ENCODE measurements around the gene CFAP299. TPM values are rescaled to one million over a fixed set of nuclear protein-coding genes. Genes with fewer than 3 reads are reported as not detected.

Gene CFAP299
- total RNA-seq, 1 experiment from 2014 or later: not detected

GRCh38 chr4:80526697-80527096, 191.2 kb downstream of the CFAP299 start:
- Histone ChIP-seq H3K27ac (ENCODE audit: low read length) (no peak overlapping the region), H3K9ac (ENCODE audit: low read length) (no peak overlapping the region), H3K4me2 (ENCODE audit: low read depth, low read length, poor library complexity, severe bottlenecking) (no peak overlapping the region), H2AFZ (ENCODE audit: low read length) (no peak overlapping the region), H3K4me1 (ENCODE audit: low read length) (peaks cover 12% of the 10 kb centered on the region), H3K9me3 (ENCODE audit: low read length) (no peaks in the 10 kb centered on the region), H3K4me3 (ENCODE audit: low read length) (no peak overlapping the region), H3K36me3 (ENCODE audit: insufficient read depth, low read length) (no peaks in the 10 kb centered on the region), H3K27me3 (ENCODE audit: low read length) (no peaks in the 10 kb centered on the region), H3K79me2 (ENCODE audit: low read length) (no peaks in the 10 kb centered on the region), H4K20me1 (ENCODE audit: insufficient read depth, low read depth, low read length) (no peaks in the 10 kb centered on the region), H3K9me2 (replicated peaks; ENCODE audit: insufficient read depth, low read length) (no peaks in the 10 kb centered on the region)
- no peak for DNase-seq

GRCh38 chr4:80529026-80529425, 193.5 kb downstream of the CFAP299 start:
- Histone ChIP-seq H3K4me1 (ENCODE audit: low read length) (peaks cover 34% of the 10 kb centered on the region), H2AFZ (ENCODE audit: low read length) (no peak overlapping the region), H3K9me2 (replicated peaks; ENCODE audit: insufficient read depth, low read length) (no peaks in the 10 kb centered on the region), H3K36me3 (ENCODE audit: insufficient read depth, low read length) (no peaks in the 10 kb centered on the region), H3K9ac (ENCODE audit: low read length) (no peak overlapping the region), H3K27ac (ENCODE audit: low read length) (no peak overlapping the region), H3K4me3 (ENCODE audit: low read length) (no peak overlapping the region), H3K79me2 (ENCODE audit: low read length) (no peaks in the 10 kb centered on the region), H4K20me1 (ENCODE audit: insufficient read depth, low read depth, low read length) (no peaks in the 10 kb centered on the region), H3K9me3 (ENCODE audit: low read length) (no peaks in the 10 kb centered on the region), H3K27me3 (ENCODE audit: low read length) (no peaks in the 10 kb centered on the region), H3K4me2 (ENCODE audit: low read depth, low read length, poor library complexity, severe bottlenecking) (no peak overlapping the region)
- DNase-seq: no peak

- Histone ChIP-seq H4K20me1 (ENCODE audit: insufficient read depth, low read depth, low read length) (no peaks in the 10 kb centered on the region), H3K79me2 (ENCODE audit: low read length) (no peaks in the 10 kb centered on the region), H3K27me3 (ENCODE audit: low read length) (no peaks in the 10 kb centered on the region), H3K9ac (ENCODE audit: low read length) (no peak overlapping the region), H3K4me1 (ENCODE audit: low read length) (peaks cover 37% of the 10 kb centered on the region), H2AFZ (ENCODE audit: low read length) (no peak overlapping the region), H3K9me3 (ENCODE audit: low read length) (no peaks in the 10 kb centered on the region), H3K27ac (ENCODE audit: low read length) (peak overlapping the region; percentile 89), H3K9me2 (replicated peaks; ENCODE audit: insufficient read depth, low read length) (no peaks in the 10 kb centered on the region), H3K4me3 (ENCODE audit: low read length) (peak overlapping the region; percentile 18; the same call in 1 of the 2 replicates), H3K36me3 (ENCODE audit: insufficient read depth, low read length) (no peaks in the 10 kb centered on the region), H3K4me2 (ENCODE audit: low read depth, low read length, poor library complexity, severe bottlenecking) (peak overlapping the region; percentile 73)
- no peak for DNase-seq
Observed at GRCh38 chr4:80532674-80533333, 197.3 kb downstream of the CFAP299 start.

GRCh38 chr4:80535551-80535950, 200.0 kb downstream of the CFAP299 start:
- H4K20me1 ChIP-seq (ENCODE audit: insufficient read depth, low read depth, low read length): no peaks in the 10 kb centered on the region
- no peak overlapping the region for H3K27ac ChIP-seq (ENCODE audit: low read length)
- H2AFZ ChIP-seq (ENCODE audit: low read length): no peak overlapping the region
- no peak for DNase-seq
- no peak overlapping the region for H3K9ac ChIP-seq (ENCODE audit: low read length)
- no peaks in the 10 kb centered on the region for H3K79me2 ChIP-seq (ENCODE audit: low read length)
- H3K4me2 ChIP-seq (ENCODE audit: low read depth, low read length, poor library complexity, severe bottlenecking): no peak overlapping the region
- no peaks in the 10 kb centered on the region for H3K9me3 ChIP-seq (ENCODE audit: low read length)
- peaks cover 38% of the 10 kb centered on the region for H3K4me1 ChIP-seq (ENCODE audit: low read length)
- no peak overlapping the region for H3K4me3 ChIP-seq (ENCODE audit: low read length)
- no peaks in the 10 kb centered on the region for H3K9me2 ChIP-seq (replicated peaks; ENCODE audit: insufficient read depth, low read length)
- H3K36me3 ChIP-seq (ENCODE audit: insufficient read depth, low read length): no peaks in the 10 kb centered on the region
- no peaks in the 10 kb centered on the region for H3K27me3 ChIP-seq (ENCODE audit: low read length)

- no peak overlapping the region for H3K4me2 ChIP-seq (ENCODE audit: low read depth, low read length, poor library complexity, severe bottlenecking)
- no peaks in the 10 kb centered on the region for H3K36me3 ChIP-seq (ENCODE audit: insufficient read depth, low read length)
- H4K20me1 ChIP-seq (ENCODE audit: insufficient read depth, low read depth, low read length): no peaks in the 10 kb centered on the region
- no peak overlapping the region for H3K9ac ChIP-seq (ENCODE audit: low read length)
- H3K9me3 ChIP-seq (ENCODE audit: low read length): no peaks in the 10 kb centered on the region
- H3K27me3 ChIP-seq (ENCODE audit: low read length): no peaks in the 10 kb centered on the region
- H3K4me1 ChIP-seq (ENCODE audit: low read length): peaks cover 24% of the 10 kb centered on the region
- no peaks in the 10 kb centered on the region for H3K79me2 ChIP-seq (ENCODE audit: low read length)
- no peak for DNase-seq
- H3K27ac ChIP-seq (ENCODE audit: low read length): no peak overlapping the region
- no peaks in the 10 kb centered on the region for H3K9me2 ChIP-seq (replicated peaks; ENCODE audit: insufficient read depth, low read length)
- H2AFZ ChIP-seq (ENCODE audit: low read length): no peak overlapping the region
- H3K4me3 ChIP-seq (ENCODE audit: low read length): no peak overlapping the region
Observed at GRCh38 chr4:80538276-80538926, 202.9 kb downstream of the CFAP299 start.

- H3K9me2 ChIP-seq (replicated peaks; ENCODE audit: insufficient read depth, low read length): no peaks in the 10 kb centered on the region
- peaks cover 20% of the 10 kb centered on the region for H3K4me1 ChIP-seq (ENCODE audit: low read length)
- H3K27me3 ChIP-seq (ENCODE audit: low read length): no peaks in the 10 kb centered on the region
- H3K79me2 ChIP-seq (ENCODE audit: low read length): no peaks in the 10 kb centered on the region
- no peaks in the 10 kb centered on the region for H3K36me3 ChIP-seq (ENCODE audit: insufficient read depth, low read length)
- H3K9me3 ChIP-seq (ENCODE audit: low read length): no peaks in the 10 kb centered on the region
- H2AFZ ChIP-seq (ENCODE audit: low read length): no peak overlapping the region
- no peaks in the 10 kb centered on the region for H4K20me1 ChIP-seq (ENCODE audit: insufficient read depth, low read depth, low read length)
- no peak overlapping the region for H3K27ac ChIP-seq (ENCODE audit: low read length)
- no peak overlapping the region for H3K9ac ChIP-seq (ENCODE audit: low read length)
- no peak overlapping the region for H3K4me3 ChIP-seq (ENCODE audit: low read length)
- DNase-seq: no peak
- no peak overlapping the region for H3K4me2 ChIP-seq (ENCODE audit: low read depth, low read length, poor library complexity, severe bottlenecking)
Observed at GRCh38 chr4:80539190-80539589, 203.7 kb downstream of the CFAP299 start.

- no peaks in the 10 kb centered on the region for H4K20me1 ChIP-seq (ENCODE audit: insufficient read depth, low read depth, low read length)
- H3K4me3 ChIP-seq (ENCODE audit: low read length): no peak overlapping the region
- H3K27me3 ChIP-seq (ENCODE audit: low read length): no peaks in the 10 kb centered on the region
- no peak overlapping the region for H3K9ac ChIP-seq (ENCODE audit: low read length)
- H3K36me3 ChIP-seq (ENCODE audit: insufficient read depth, low read length): no peaks in the 10 kb centered on the region
- peak overlapping the region; percentile 32 for H3K4me2 ChIP-seq (ENCODE audit: low read depth, low read length, poor library complexity, severe bottlenecking)
- no peaks in the 10 kb centered on the region for H3K9me3 ChIP-seq (ENCODE audit: low read length)
- no peaks in the 10 kb centered on the region for H3K79me2 ChIP-seq (ENCODE audit: low read length)
- H3K27ac ChIP-seq (ENCODE audit: low read length): no peak overlapping the region
- no peak for DNase-seq
- H3K9me2 ChIP-seq (replicated peaks; ENCODE audit: insufficient read depth, low read length): no peaks in the 10 kb centered on the region
- no peak overlapping the region for H2AFZ ChIP-seq (ENCODE audit: low read length)
- peaks cover 19% of the 10 kb centered on the region for H3K4me1 ChIP-seq (ENCODE audit: low read length)
Observed at GRCh38 chr4:80540349-80540748, 204.8 kb downstream of the CFAP299 start.

- no peak overlapping the region for H3K27ac ChIP-seq (ENCODE audit: low read length)
- no peak overlapping the region for H3K4me3 ChIP-seq (ENCODE audit: low read length)
- no peaks in the 10 kb centered on the region for H3K27me3 ChIP-seq (ENCODE audit: low read length)
- H4K20me1 ChIP-seq (ENCODE audit: insufficient read depth, low read depth, low read length): no peaks in the 10 kb centered on the region
- H2AFZ ChIP-seq (ENCODE audit: low read length): no peak overlapping the region
- H3K36me3 ChIP-seq (ENCODE audit: insufficient read depth, low read length): no peaks in the 10 kb centered on the region
- H3K4me2 ChIP-seq (ENCODE audit: low read depth, low read length, poor library complexity, severe bottlenecking): peak overlapping the region; percentile 32
- DNase-seq: no peak
- no peaks in the 10 kb centered on the region for H3K9me2 ChIP-seq (replicated peaks; ENCODE audit: insufficient read depth, low read length)
- H3K9me3 ChIP-seq (ENCODE audit: low read length): no peaks in the 10 kb centered on the region
- peaks cover 19% of the 10 kb centered on the region for H3K4me1 ChIP-seq (ENCODE audit: low read length)
- no peaks in the 10 kb centered on the region for H3K79me2 ChIP-seq (ENCODE audit: low read length)
- H3K9ac ChIP-seq (ENCODE audit: low read length): no peak overlapping the region
Observed at GRCh38 chr4:80540785-80541469, 205.4 kb downstream of the CFAP299 start.

Data from Karpas-422 (cell line).